Stimulated activated CD8-positive, alpha-beta memory T cell treated with anti-CD3 and anti-CD28 coated beads, Interleukin-4, amount 100 ng/mL, for 1 hour (primary cell): ENCODE data around the gene FZD10.

Experiments
- DNase-seq, 2 donors: peaks; one replicate each; pipeline ENCODE4 v3.0.0-alpha.2; 2020; ENCODE audit warnings: low read depth in 2 of 2, low spot score in 1 of 2

The FZD10 gene

GRCh38 chr12:130131025-130131424 lies 31.2 kb upstream of the FZD10 start:
- DNase-seq: no peak

- no peak for DNase-seq
Measured at GRCh38 chr12:130131801-130132200, 30.5 kb upstream of the FZD10 start.

DNA sequence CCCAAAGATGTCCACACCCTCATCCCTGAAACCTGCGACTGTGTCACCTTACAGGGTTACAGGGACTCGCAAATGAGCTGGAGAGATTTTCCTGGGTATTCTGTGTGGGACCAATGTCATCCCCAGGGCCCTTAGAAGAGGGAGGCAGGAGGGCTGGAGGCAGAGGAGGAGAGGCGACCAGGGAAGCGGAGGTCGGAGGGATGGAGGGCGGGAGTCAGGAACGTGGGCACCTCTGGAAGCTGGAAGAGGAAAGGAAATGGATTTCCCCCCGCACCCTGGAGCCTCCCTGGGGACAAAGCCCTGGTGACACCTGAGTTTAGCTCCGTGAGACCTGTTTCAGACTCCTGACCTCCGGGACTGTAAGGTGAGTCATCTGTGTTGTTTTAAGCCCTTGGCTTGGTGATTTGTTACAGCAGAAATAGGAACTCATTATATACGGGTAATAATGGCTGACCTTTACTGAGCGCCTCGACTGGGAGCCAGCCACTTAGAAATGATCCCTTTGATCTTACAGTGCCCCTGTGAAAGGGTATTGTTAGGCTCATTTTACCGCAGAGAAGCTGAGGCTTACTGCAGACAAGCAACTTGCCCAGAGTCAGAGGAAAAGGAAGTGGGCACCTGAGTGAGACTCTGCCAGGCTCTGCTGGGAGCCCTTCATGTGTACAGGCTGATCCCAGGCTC lies 29.3 kb upstream of the FZD10 start:
- DNase-seq: no peak

GRCh38 chr12:130133851-130134562 lies 28.3 kb upstream of the FZD10 start:
- DNase-seq: no peak

- no peak for DNase-seq
Measured at GRCh38 chr12:130134563-130134915, 27.7 kb upstream of the FZD10 start.

GRCh38 chr12:130136509-130137039 lies 25.7 kb upstream of the FZD10 start:
- DNase-seq: no peak

GRCh38 chr12:130137040-130138018 lies 24.9 kb upstream of the FZD10 start:
- no peak for DNase-seq

DNA sequence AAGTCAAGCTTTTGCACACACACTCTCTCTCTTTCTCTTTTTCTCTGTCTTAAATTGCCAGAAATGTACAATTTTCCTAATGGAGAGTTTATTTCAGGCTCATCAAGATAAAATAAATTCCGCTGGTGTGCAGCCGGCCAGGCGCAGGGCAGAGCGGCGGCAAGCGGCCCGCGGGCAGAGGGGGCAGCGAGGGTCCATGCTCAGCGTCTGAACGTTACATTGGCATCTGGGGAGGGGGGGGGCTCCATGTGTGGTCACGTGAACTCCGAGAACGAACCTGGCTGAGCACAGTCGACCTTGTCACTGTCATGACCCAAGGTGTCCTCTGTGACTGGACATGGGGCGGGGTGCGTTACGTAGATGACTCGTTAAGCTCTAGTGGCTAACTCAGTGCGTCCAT lies 23.8 kb upstream of the FZD10 start:
- DNase-seq: no peak

DNA sequence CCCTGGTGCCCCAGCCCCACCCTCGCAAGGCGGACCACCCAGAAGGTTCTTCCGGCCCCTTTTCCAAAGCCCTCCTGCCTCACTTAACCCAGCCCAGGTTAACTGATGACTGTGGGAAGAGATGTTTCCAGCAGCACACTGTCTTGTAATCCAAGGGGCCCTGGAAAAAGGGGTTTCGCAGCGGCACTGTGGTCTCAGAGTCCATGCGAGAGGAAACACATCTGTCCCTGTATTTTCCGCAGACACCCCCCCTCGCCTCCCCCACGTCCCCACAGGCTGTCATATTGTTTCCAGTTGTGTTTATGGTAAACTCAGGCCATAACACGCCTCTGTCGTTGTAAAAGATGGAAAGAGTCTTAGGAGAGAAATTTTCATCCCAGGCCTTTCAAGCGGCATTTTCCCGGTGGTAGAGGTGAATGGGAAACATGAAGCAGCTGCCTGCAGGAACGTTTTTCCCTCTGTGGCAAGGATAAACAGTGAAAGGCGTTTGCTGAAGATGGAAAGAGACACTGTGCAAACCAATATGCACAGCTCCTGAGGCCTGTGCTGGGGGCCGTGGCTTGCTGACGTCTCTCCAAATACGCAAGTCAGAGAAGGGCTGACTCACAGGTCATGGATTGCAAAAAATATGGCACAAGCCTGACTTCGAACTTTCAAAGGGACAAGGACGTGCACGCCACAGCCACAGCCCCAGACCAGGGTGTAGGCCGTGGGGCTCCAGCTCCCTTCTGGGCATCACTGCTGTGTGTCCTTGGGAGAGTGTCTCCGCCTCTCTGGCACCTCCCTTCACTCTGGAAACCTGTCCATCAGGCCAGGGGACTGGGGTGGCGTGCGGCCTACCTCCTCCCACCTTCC lies 22.5 kb upstream of the FZD10 start:
- DNase-seq: no peak

- DNase-seq: no peak
Measured at GRCh38 chr12:130141105-130141504, 21.2 kb upstream of the FZD10 start.

DNA sequence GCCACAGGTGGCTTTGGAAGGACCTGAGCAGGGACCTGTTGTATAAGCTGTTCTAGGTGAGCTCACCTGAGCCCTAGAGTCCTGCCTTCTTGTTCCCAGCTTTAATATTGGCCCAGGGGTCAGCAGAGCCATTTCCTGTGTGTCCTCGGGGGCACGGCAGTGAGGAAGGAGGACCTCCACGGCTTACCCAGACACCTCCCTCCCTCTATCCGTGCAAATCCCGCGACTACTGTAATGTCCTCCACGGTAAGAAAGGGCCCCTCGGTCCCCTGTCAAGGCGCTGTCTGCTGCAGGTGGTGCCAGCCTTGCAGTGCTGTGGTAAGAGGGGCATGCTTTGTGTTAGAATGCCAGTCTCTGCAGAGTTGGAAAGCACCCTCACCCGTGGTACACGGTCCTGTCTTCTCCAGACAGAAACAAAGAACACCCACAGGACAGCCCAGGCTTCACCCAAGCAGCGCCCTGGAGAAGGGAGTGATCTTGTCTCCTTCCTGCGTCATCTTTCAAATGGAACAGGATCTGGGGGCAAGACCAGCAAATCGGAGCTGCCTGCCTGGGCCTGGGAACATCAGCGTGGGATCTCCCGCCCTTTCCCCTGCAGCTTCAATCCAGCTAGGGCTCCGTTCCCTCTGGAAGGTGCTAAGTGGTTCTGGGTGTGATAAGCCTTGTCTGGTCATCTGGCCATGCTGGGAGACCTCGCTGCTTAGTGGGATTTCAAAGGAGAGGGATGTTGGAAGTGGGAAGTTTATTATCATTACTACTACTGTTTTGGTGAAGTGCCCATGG lies 20.2 kb upstream of the FZD10 start:
- no peak for DNase-seq

DNA sequence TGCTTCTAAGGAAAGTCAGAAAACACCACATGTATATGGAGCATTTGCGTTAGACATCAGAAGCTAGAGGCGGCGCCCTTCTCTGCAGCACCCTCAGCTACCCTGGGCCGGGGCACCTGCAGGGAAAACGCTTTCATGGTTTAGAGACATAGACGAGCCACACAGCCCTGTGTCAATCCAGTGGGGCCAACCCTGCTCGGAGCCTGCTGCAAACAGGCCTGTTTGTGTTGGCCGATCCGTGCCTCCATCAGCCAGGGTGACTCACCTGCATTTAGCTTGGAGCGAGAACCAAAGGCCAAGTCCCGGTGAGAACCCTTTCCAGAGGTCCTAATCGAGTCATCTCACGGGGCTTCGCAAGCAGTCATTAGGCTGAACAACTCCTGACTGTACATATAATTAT lies 19.5 kb upstream of the FZD10 start:
- DNase-seq: no peak

GRCh38 chr12:130143136-130143535 lies 19.1 kb upstream of the FZD10 start:
- no peak for DNase-seq

- no peak for DNase-seq
Measured at GRCh38 chr12:130144256-130144655, 18.0 kb upstream of the FZD10 start.

GRCh38 chr12:130145731-130146130 lies 16.5 kb upstream of the FZD10 start:
- DNase-seq: no peak

- DNase-seq: no peak
Measured at GRCh38 chr12:130146176-130146931, 15.9 kb upstream of the FZD10 start.

DNA sequence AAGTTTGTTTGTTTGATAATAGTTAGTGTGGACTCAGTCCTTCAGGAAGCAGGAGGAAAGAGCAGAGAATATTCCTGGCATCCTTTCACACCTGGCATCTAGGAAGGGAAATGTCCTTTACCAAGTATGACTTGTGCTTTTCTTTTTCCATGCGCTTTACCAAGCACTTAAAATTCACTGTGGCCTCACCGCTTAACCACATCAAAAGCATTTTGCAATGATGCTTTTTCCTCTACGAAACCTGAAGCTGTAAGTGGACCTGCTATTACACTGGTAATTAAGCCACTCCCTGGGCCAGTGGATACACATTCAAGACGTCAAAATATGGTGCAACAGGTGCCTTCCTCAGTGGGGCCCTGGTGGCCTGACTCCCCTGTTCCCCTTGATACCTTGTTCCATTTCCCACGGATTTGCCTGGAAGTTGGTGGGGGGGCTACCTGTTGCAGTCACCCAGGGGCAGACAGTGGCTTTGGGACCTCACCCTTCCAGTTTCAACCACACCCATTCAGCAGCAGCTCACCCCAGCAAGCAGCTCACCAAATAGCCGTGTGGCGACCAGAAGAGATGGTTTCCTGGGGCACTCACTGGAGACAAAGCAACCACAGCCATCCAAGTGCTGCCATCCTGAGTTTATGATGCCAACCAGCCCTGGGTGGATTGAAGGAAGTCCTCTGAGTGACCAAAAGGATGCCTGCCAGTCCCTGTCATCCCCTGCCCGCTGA lies 14.2 kb upstream of the FZD10 start:
- DNase-seq: no peak

- no peak for DNase-seq
Measured at GRCh38 chr12:130151846-130152245, 10.4 kb upstream of the FZD10 start.
